ENCODE data around the gene SUSD1. TPM values are rescaled to one million over a fixed set of nuclear protein-coding genes. Genes with fewer than 3 reads are reported as not detected.
A peak's percentile ranks its signal among the peaks of the same experiment; 100 is the strongest.

The SUSD1 gene
- total RNA-seq, 2 experiments from 2014 or later: 8.3 to 8.7 TPM

- POLR2A ChIA-PET: interaction anchor here (0.6 to 1.4 kb wide), 4 partner anchors 22 to 624 kb away, joined by 3 to 7 read pairs (median 4); partner anchors contain the start of genes INIP and PTBP3
- Mint-ChIP-seq H3K4me3 (no peak overlapping the region), H3K27me3 (no peaks in the 10 kb centered on the region), H3K27ac (peak overlapping the region; percentile 72), H3K36me3 (peaks cover 12% of the 10 kb centered on the region), H3K4me1 (peaks cover 28% of the 10 kb centered on the region), H3K9me3 (no peaks in the 10 kb centered on the region)
- DNase-seq (no peak), ATAC-seq (ENCODE audit: low read depth) (no peak)
Measured at GRCh38 chr9:112094241-112094640, 80.9 kb downstream of the SUSD1 start.

GRCh38 chr9:112093870-112094216 is 81.3 kb downstream of the SUSD1 start:
- Mint-ChIP-seq H3K9me3 (no peaks in the 10 kb centered on the region), H3K36me3 (peaks cover 15% of the 10 kb centered on the region), H3K27ac (peak overlapping the region; percentile 72), H3K4me1 (peaks cover 28% of the 10 kb centered on the region), H3K4me3 (peak overlapping the region; percentile 47), H3K27me3 (no peaks in the 10 kb centered on the region)
- DNase-seq: no peak
- ATAC-seq (ENCODE audit: low read depth): no peak
- POLR2A ChIA-PET: interaction anchor here (0.6 to 1.4 kb wide), 5 partner anchors 22 to 625 kb away, joined by 3 to 7 read pairs (median 3); partner anchors contain the start of genes HSDL2, INIP and PTBP3

DNA sequence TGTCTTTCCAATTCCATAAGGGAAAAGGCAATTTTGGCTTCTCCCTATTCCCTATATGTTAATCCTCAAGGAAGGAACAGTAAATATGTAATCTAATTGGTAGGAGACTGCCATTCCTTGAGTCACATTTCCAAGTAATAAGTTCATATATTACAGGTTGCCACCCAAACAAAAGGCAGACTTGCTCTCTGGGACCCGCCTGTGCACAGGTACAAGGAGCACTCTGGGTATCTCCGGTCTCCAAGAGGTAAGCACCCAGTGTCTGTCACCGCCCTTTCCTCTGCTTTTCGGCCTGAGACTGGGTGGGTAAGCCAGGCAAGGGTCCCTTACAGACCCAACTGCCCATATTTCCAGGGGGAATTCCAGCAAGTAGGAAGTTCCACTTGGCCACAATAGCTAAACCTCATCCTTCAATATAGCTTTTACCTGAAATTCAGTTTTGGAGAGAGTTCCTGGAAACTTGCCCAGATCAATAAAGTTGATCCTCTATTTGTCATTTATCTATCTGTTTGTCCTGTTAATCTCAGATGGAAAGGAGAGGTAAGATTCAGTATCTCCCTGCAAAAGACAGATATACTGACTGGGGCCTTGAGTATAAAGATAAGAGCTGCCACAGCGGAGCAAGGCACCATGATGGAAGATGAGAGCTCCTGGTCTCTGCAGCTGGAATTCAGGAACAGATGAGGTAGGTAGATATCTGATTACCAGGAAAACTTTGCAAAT is 81.8 kb downstream of the SUSD1 start:
- Mint-ChIP-seq H3K4me1 (peaks cover 28% of the 10 kb centered on the region), H3K27me3 (no peaks in the 10 kb centered on the region), H3K27ac (peak overlapping the region; percentile 72), H3K9me3 (no peaks in the 10 kb centered on the region), H3K4me3 (peak overlapping the region; percentile 1), H3K36me3 (peaks cover 15% of the 10 kb centered on the region)
- DNase-seq (no peak), ATAC-seq (ENCODE audit: low read depth) (no peak)
- POLR2A ChIA-PET: interaction anchor here (0.6 to 1.4 kb wide), 5 partner anchors 22 to 625 kb away, joined by 3 to 7 read pairs (median 3); partner anchors contain the start of genes HSDL2, INIP and PTBP3

DNA sequence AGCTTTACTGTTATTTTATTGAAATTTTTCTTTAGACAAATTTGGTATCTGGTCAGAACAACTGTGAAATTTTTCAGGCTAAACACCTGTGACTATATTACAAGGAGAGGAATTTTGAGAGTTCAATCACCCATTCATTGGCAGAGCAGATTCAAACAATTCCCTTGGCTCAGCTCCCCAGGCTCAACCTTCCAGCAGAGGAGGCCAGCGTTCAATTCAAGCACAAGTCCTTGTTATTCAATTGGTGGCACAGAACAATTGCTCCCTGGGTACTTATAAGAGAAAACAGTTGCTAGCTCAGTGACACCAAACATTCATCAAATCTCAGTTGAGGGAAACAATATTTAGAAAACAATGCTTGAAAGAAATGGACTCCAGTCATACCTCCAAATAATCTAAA is 83.3 kb downstream of the SUSD1 start:
- no peak overlapping the region for H3K27ac Mint-ChIP-seq
- DNase-seq: no peak
- H3K9me3 Mint-ChIP-seq: no peaks in the 10 kb centered on the region

GRCh38 chr9:112087506-112087905 is 87.6 kb downstream of the SUSD1 start:
- Mint-ChIP-seq H3K4me1 (peaks cover 9% of the 10 kb centered on the region), H3K4me3 (no peak overlapping the region), H3K9me3 (no peaks in the 10 kb centered on the region), H3K36me3 (peaks cover 11% of the 10 kb centered on the region), H3K27me3 (no peaks in the 10 kb centered on the region), H3K27ac (no peak overlapping the region)
- ATAC-seq (ENCODE audit: low read depth) (no peak), DNase-seq (no peak)
- POLR2A ChIA-PET: no interaction called here

More for the DNA sequence above, 83.3 kb downstream of the SUSD1 start:
- Mint-ChIP-seq H3K27me3 (no peaks in the 10 kb centered on the region), H3K4me3 (no peak overlapping the region), H3K4me1 (peaks cover 24% of the 10 kb centered on the region), H3K36me3 (peaks cover 15% of the 10 kb centered on the region)
- ATAC-seq (ENCODE audit: low read depth): no peak
- POLR2A ChIA-PET: interaction anchor here (0.6 kb wide), 1 partner anchor 218 kb away, joined by 4 read pairs; no protein-coding TSS in a partner anchor

- POLR2A ChIA-PET: no interaction called here
- H3K4me3 Mint-ChIP-seq: no peak overlapping the region
- H3K27me3 Mint-ChIP-seq: no peaks in the 10 kb centered on the region
- no peaks in the 10 kb centered on the region for H3K9me3 Mint-ChIP-seq
- ATAC-seq (ENCODE audit: low read depth): no peak
- peaks cover 9% of the 10 kb centered on the region for H3K4me1 Mint-ChIP-seq
- DNase-seq: no peak
- H3K36me3 Mint-ChIP-seq: peaks cover 17% of the 10 kb centered on the region
- no peak overlapping the region for H3K27ac Mint-ChIP-seq
Measured at GRCh38 chr9:112086627-112087026, 88.5 kb downstream of the SUSD1 start.

- H3K36me3 Mint-ChIP-seq: peaks cover 20% of the 10 kb centered on the region
- H3K27ac Mint-ChIP-seq: no peak overlapping the region
- H3K4me3 Mint-ChIP-seq: no peak overlapping the region
- DNase-seq (no peak), ATAC-seq (ENCODE audit: low read depth) (no peak)
- peaks cover 9% of the 10 kb centered on the region for H3K4me1 Mint-ChIP-seq
- POLR2A ChIA-PET: no interaction called here
- H3K27me3 Mint-ChIP-seq: no peaks in the 10 kb centered on the region
- H3K9me3 Mint-ChIP-seq: no peaks in the 10 kb centered on the region
Measured at GRCh38 chr9:112084907-112085306, 90.2 kb downstream of the SUSD1 start.

DNA sequence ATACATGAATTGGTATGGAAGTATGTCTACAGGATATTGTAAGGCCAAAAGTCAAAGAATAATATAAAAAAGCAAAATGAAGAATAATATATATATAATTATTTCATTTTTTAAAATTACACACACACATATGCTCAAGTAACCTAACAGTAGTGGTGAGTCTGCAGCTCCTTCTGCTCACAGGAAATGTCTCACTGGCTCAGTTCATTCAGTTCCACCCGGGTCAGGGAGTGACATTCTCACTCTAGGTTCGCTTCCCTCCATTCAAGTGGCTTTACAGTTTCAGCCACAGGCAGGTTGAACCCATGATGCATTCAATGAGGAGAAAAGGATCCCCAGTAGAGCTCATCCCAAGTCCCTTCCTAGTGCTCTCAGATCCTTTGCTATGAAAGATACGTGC is 90.8 kb downstream of the SUSD1 start:
- ATAC-seq (ENCODE audit: low read depth): no peak
- POLR2A ChIA-PET: no interaction called here
- peak overlapping the region; percentile 11 for H3K27ac Mint-ChIP-seq
- no peak overlapping the region for H3K4me3 Mint-ChIP-seq
- H3K36me3 Mint-ChIP-seq: peaks cover 18% of the 10 kb centered on the region
- H3K9me3 Mint-ChIP-seq: no peaks in the 10 kb centered on the region
- DNase-seq: no peak
- H3K4me1 Mint-ChIP-seq: peaks cover 9% of the 10 kb centered on the region
- H3K27me3 Mint-ChIP-seq: no peaks in the 10 kb centered on the region

GRCh38 chr9:112081918-112082729 is 93.0 kb downstream of the SUSD1 start:
- DNase-seq: no peak
- no peak for ATAC-seq (ENCODE audit: low read depth)
- no peak overlapping the region for H3K4me3 Mint-ChIP-seq
- peaks cover 15% of the 10 kb centered on the region for H3K36me3 Mint-ChIP-seq
- POLR2A ChIA-PET: no interaction called here
- H3K27ac Mint-ChIP-seq: no peak overlapping the region
- H3K9me3 Mint-ChIP-seq: no peaks in the 10 kb centered on the region
- H3K27me3 Mint-ChIP-seq: no peaks in the 10 kb centered on the region
- peaks cover 10% of the 10 kb centered on the region for H3K4me1 Mint-ChIP-seq

DNA sequence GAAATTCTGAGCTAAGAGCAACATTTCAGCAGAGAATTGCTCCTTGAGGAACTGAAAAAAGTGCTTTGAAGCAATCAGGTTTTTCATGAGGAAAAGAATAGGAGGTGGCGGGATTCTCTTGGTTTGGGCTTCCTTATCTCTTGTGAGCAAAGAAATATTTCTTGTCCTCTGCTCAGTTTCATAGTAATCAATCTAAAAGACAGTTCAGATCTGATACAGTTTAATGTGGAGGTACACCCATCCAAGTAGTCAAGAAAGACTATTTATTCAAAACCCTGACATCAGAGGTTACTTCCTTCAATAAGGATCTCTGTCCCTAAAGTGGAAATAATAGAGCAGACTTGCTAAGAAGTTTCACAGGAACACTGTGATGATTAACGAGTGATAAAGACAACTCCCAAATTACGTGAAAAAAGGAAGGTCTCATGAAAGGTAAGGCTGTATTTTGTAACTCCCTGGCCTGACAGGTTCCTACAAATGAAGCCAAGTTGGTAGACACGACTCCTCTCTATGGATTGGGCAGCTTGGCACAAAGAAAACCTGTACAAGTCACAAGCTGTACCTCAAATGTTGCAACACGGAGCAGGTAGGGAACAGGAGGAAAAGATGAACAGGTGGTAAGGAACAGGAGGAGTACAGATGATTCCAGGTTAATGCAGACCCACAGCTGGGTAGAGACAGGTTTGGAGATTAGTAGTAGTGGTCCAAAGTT is 94.1 kb downstream of the SUSD1 start:
- POLR2A ChIA-PET: no interaction called here
- no peak for ATAC-seq (ENCODE audit: low read depth)
- H3K27ac Mint-ChIP-seq: no peak overlapping the region

GRCh38 chr9:112078432-112078831 is 96.7 kb downstream of the SUSD1 start:
- H3K27ac Mint-ChIP-seq: no peak overlapping the region
- DNase-seq: no peak
- peaks cover 16% of the 10 kb centered on the region for H3K4me1 Mint-ChIP-seq
- POLR2A ChIA-PET: no interaction called here
- H3K27me3 Mint-ChIP-seq: no peaks in the 10 kb centered on the region
- H3K4me3 Mint-ChIP-seq: no peak overlapping the region
- no peaks in the 10 kb centered on the region for H3K9me3 Mint-ChIP-seq
- H3K36me3 Mint-ChIP-seq: peaks cover 17% of the 10 kb centered on the region
- no peak for ATAC-seq (ENCODE audit: low read depth)

More for the DNA sequence above, 94.1 kb downstream of the SUSD1 start:
- no peak for DNase-seq
- H3K27me3 Mint-ChIP-seq: no peaks in the 10 kb centered on the region
- no peaks in the 10 kb centered on the region for H3K9me3 Mint-ChIP-seq
- peaks cover 14% of the 10 kb centered on the region for H3K36me3 Mint-ChIP-seq
- no peak overlapping the region for H3K4me3 Mint-ChIP-seq
- H3K4me1 Mint-ChIP-seq: peaks cover 10% of the 10 kb centered on the region

DNA sequence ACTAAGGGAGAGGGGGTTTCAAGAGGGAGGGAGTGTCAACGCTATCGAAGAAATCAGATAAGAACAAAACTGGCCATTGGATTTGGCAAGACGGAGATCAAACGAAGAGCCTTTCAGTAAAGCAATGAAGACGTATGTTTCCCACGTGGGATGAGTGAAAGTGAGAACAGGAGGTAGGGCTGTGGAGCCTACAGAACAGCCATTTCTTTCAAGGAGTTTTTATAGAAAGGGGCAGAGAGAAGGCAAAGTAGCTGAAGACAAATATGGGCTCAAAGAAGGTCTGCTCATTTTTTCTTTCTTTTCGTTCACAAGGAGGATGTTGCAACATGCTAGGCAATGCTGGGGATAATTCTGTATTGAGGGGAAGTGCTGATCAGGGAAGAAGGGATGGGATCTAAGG is 98.3 kb downstream of the SUSD1 start:
- peaks cover 10% of the 10 kb centered on the region for H3K36me3 Mint-ChIP-seq
- H3K4me1 Mint-ChIP-seq: peaks cover 22% of the 10 kb centered on the region
- no peaks in the 10 kb centered on the region for H3K9me3 Mint-ChIP-seq
- H3K27ac Mint-ChIP-seq: no peak overlapping the region
- POLR2A ChIA-PET: no interaction called here
- no peak overlapping the region for H3K4me3 Mint-ChIP-seq
- ATAC-seq (ENCODE audit: low read depth) (no peak), DNase-seq (no peak)
- no peaks in the 10 kb centered on the region for H3K27me3 Mint-ChIP-seq

GRCh38 chr9:112075009-112075378 is 100.1 kb downstream of the SUSD1 start:
- Mint-ChIP-seq H3K27me3 (no peaks in the 10 kb centered on the region), H3K27ac (peak overlapping the region; percentile 48), H3K9me3 (no peaks in the 10 kb centered on the region), H3K4me1 (peaks cover 25% of the 10 kb centered on the region), H3K4me3 (no peak overlapping the region), H3K36me3 (peaks cover 9% of the 10 kb centered on the region)
- ATAC-seq (ENCODE audit: low read depth): no peak
- POLR2A ChIA-PET: interaction anchor here (0.6 to 1.6 kb wide), 7 partner anchors 14 to 443 kb away, joined by 3 to 6 read pairs (median 4); partner anchors contain the start of genes DNAJC25 and UGCG
- no peak for DNase-seq

Measured in activated naive CD8-positive, alpha-beta T cell treated with anti-CD3 and anti-CD28 coated beads, Interleukin-2, amount 10 ng/mL, durations not matched to agents 7 days and 5 days (primary cell).